Thyroid gland (tissue), 4 donors: ENCODE results near the gene PMIS2. TPM values are rescaled to one million over a fixed set of nuclear protein-coding genes. Genes with fewer than 3 reads are reported as not detected.
"Not testable (repeated sequence)": the region's sequence is repeated elsewhere in the genome, so short reads cannot be mapped to it uniquely, and the experiment has no call there.

Experiments
- DNase-seq, 2 donors: peaks; one replicate each; pipeline ENCODE4 v3.0.0-alpha.2; 2019
- H3K27ac ChIP-seq, 3 donors: fragments of 200-600 bp; sonication (generic); 1 replicate in 2 of 3; 2 replicates in 1 of 3; pipeline ENCODE4 v1.5.1; 2016 to 2019; ENCODE audit warnings: mild to moderate bottlenecking in 1 of 3, moderate library complexity in 1 of 3
- H3K27me3 ChIP-seq: fragments of 200-600 bp; sonication (generic); one replicate; pipeline ENCODE4 v1.5.1; 2019
- H3K36me3 ChIP-seq, 2 donors: fragments of 200-600 bp; sonication (generic); one replicate each; pipeline ENCODE4 v1.5.1; 2016 to 2019
- H3K4me1 ChIP-seq, 2 donors: fragments of 200-600 bp; sonication (generic); one replicate each; pipeline ENCODE4 v1.5.1; 2017 to 2019
- H3K4me3 ChIP-seq, 3 donors: fragments of 200-600 bp; sonication (generic); replicated peaks in 1 of 3; 1 replicate in 2 of 3; 2 replicates in 1 of 3; pipeline ENCODE4 v1.5.1; 2016; ENCODE audit warnings: mild to moderate bottlenecking in 1 of 3
- H3K9me3 ChIP-seq: fragments of 200-600 bp; sonication (generic); one replicate; pipeline ENCODE4 v1.5.1; 2017
- POLR2A ChIP-seq, 2 donors: fragments of 450-650 bp; IDR thresholded peaks; one replicate each; pipeline ENCODE4 v1.6.1; 2017; ENCODE audit warnings: antibody characterized with exemption in 2 of 2, mild to moderate bottlenecking in 2 of 2, moderate library complexity in 1 of 2
- WGBS, 2 donors: methylation state at CpG; one replicate each; pipeline ENCODE4 v1.1.5; 2017; 5-methylcytosine and 5-hydroxymethylcytosine counted together
- intact Hi-C: fragments of 100-400 bp; cut with DNase I; formaldehyde crosslinking; loops from one replicate; pipeline ENCODE4 v1.15.1; 2023
- total RNA-seq, 4 donors: library from RNA; depleted of rRNA; stranded (reverse); fragments of >200 nt; gene quantifications; one replicate each; pipeline ENCODE4 v1.2.3, GENCODE V29; 2016
- TF ChIP-seq, protein P1 (sequence below), 6 experiments: fragments of 200-600 bp in 3 of 6; fragments of 450-650 bp in 3 of 6; sonication (generic) in 3 of 6; IDR thresholded peaks; one replicate each; pipeline ENCODE4 v1.5.1; 2016 to 2019; ENCODE audit warnings: antibody characterized with exemption in 6 of 6, mild to moderate bottlenecking in 2 of 6, inconsistent platforms in 1 of 6, moderate library complexity in 1 of 6

Gene PMIS2
- total RNA-seq, 4 donors from 2014 or later = not detected

DNA sequence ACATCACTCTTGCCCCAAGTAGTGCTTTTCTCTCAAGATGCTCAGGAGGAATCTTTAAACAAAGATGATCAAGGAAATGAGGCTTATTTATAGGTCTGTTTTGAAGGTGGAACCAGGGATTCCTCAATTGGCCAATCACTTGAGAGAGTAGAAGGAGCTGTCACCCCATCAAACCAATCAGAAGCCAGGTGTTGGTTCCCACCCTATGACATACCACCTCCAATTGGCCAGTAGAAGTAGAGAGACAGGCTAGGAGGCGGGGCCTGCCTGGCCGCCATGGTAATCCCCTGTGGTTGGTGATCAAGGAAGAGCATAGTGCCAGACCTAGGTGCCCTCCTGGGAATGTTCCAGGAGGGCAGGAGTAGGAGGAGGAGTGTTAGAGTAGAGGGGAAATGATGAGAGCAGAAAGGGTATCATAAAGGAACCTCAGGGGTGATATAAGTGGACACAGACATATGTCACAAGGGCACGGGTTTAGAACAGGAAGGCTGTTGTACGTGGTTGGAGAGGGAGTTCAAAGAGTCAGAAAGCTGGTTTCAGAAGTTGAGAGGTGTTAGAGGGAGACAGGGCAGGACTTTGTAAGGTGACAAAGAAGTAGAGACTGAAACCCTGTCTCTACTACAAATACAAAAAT, 10.5 kb downstream of the PMIS2 start:
- TF ChIP-seq, protein P1, sequence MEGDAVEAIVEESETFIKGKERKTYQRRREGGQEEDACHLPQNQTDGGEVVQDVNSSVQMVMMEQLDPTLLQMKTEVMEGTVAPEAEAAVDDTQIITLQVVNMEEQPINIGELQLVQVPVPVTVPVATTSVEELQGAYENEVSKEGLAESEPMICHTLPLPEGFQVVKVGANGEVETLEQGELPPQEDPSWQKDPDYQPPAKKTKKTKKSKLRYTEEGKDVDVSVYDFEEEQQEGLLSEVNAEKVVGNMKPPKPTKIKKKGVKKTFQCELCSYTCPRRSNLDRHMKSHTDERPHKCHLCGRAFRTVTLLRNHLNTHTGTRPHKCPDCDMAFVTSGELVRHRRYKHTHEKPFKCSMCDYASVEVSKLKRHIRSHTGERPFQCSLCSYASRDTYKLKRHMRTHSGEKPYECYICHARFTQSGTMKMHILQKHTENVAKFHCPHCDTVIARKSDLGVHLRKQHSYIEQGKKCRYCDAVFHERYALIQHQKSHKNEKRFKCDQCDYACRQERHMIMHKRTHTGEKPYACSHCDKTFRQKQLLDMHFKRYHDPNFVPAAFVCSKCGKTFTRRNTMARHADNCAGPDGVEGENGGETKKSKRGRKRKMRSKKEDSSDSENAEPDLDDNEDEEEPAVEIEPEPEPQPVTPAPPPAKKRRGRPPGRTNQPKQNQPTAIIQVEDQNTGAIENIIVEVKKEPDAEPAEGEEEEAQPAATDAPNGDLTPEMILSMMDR (IDR thresholded peaks at IDR 0.05) = no peak
- no peak for TF ChIP-seq POLR2A (IDR thresholded peaks at IDR 0.05)
- no peak for DNase-seq
- Histone ChIP-seq H3K9me3 (no peaks in the 10 kb centered on the region), H3K27ac (no peak overlapping the region), H3K4me3 (no peak overlapping the region), H3K36me3 (no peaks in the 10 kb centered on the region), H3K4me1 (no peaks in the 10 kb centered on the region), H3K27me3 (no peaks in the 10 kb centered on the region)
- intact Hi-C loops = no loop called here
- WGBS, 2 donors = 66 to 76% methylated on average over 4 of the region's 4 CpGs

DNA sequence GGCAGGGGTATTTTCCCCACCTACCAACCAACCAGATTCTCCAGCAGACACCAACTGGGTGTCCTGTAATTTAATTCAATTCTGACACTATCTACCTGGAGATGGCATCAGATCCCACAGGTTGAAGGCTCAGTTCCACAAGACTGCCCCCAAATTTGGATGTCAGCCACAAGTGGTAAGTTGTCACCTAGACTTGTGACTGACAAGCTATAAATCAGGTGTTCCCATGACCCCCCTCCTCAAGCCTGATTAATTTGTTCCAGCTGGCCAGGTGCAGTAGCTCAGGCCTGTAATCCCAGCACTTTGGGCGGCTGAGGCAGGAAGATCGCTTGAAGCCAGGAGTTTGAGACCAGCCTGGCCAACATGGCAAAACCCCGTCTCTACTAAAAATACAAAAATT, 16.0 kb downstream of the PMIS2 start:
- H3K36me3 ChIP-seq = no peaks in the 10 kb centered on the region
- 85 to 100% methylated on average over 3 of the region's 3 CpGs for WGBS, 2 donors
- no peaks in the 10 kb centered on the region for H3K9me3 ChIP-seq
- TF ChIP-seq, protein P1 (IDR thresholded peaks at IDR 0.05) = no peak
- no peak for TF ChIP-seq POLR2A (IDR thresholded peaks at IDR 0.05)
- intact Hi-C loops = loop anchor here (10.0 kb wide), 1 partner anchor 327 kb away; no protein-coding TSS in a partner anchor
- no peak overlapping the region for H3K4me3 ChIP-seq
- no peaks in the 10 kb centered on the region for H3K27me3 ChIP-seq
- H3K27ac ChIP-seq = no peak overlapping the region
- no peaks in the 10 kb centered on the region for H3K4me1 ChIP-seq
- DNase-seq = no peak

DNA sequence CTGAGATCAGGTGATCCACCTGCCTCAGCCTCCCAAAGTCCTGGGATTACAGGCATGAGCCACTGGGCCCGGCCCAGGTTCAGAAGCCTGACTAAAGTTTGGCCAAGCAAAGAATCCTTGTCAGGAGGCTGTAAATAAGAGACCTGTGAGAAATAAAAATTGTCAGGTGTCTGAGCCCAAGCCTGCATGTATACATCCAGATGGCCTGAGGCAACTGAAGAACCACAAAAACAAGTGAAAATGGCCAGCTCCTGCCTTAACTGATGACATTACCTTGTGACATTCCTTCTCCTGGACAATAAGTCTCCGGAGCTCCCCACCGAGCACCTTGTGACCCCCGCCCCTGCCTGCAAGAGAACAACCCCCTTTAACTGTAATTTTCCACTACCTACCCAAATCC, 18.5 kb downstream of the PMIS2 start:
- 90 to 91% methylated on average over 4 of the region's 4 CpGs for WGBS, 2 donors
- intact Hi-C loops = loop anchor here (10.0 kb wide), 1 partner anchor 330 kb away; no protein-coding TSS in a partner anchor
- H3K9me3 ChIP-seq, H3K4me3 ChIP-seq, H3K36me3 ChIP-seq, H3K4me1 ChIP-seq, H3K27ac ChIP-seq, DNase-seq, H3K27me3 ChIP-seq: not testable (repeated sequence)

DNA sequence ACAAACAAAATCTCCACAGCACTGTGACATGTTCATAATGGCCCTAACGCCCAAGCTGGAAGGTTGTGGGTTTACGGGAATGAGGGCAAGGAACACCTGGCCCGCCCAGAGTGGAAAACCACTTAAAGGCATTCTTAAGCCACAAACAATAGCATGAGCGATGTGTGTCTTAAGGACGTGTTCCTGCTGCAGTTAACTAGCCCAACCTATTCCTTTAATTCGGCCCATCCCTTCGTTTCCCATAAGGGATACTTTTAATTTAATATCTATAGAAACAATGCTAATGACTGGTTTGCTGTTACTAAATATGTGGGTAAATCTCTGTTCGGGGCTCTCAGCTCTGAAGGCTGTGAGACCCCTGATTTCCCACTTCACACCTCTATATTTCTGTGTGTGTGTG, 21.2 kb downstream of the PMIS2 start:
- not testable (repeated sequence) for H3K4me3 ChIP-seq, H3K9me3 ChIP-seq, H3K27ac ChIP-seq, DNase-seq, H3K36me3 ChIP-seq, H3K27me3 ChIP-seq, H3K4me1 ChIP-seq
- intact Hi-C loops = loop anchor here (10.0 kb wide), 1 partner anchor 332 kb away; no protein-coding TSS in a partner anchor
- WGBS, 2 donors = 85 to 86% methylated on average over 8 of the region's 8 CpGs

DNA sequence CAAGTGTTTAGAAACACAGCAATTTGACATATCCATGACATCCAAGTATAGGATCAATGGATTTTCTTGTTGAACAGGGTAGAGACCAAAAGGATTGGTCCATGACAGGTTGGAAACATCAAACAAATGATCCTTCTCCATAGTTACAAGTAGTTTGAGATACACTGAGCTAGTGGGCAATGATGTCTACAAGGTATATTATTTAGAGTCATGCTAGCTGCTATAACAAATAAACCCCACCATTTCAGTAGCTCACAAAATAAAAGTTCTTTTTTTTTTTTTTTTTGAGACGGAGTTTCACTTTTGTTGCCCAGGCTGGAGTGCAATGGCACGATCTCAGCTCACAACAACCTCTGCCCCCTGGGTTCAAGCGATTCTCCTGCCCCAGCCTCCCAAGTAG, 21.7 kb downstream of the PMIS2 start:
- no peak overlapping the region for H3K27ac ChIP-seq
- 77 to 85% methylated on average over 3 of the region's 3 CpGs for WGBS, 2 donors
- intact Hi-C loops = loop anchor here (10.0 kb wide), 1 partner anchor 333 kb away; no protein-coding TSS in a partner anchor

DNA sequence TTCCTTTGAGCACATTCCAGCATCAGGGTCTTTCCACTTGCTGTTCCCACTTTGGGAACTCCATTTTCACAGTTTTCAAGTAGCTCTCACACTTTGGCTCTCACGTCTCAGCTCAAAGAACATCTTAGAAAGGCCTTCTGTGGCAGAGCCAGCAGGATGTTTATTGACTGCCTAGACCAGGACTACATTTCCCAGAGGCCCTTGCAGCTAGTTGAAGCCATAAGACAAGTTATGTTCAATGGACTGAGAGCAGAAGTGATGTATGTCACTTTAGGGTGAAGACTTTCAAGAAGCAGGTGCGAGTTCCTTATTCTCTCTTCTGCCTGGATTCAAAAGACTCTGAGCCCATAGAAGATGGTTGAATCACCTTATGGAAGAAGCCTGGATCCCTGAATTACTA, 22.3 kb downstream of the PMIS2 start:
- intact Hi-C loops = loop anchor here (10.0 kb wide), 1 partner anchor 333 kb away; no protein-coding TSS in a partner anchor
- no peaks in the 10 kb centered on the region for H3K36me3 ChIP-seq
- 57 to 65% methylated on average over 2 of the region's 2 CpGs for WGBS, 2 donors
- no peak for TF ChIP-seq POLR2A (IDR thresholded peaks at IDR 0.05)
- TF ChIP-seq, protein P1 (IDR thresholded peaks at IDR 0.05) = no peak
- H3K27ac ChIP-seq = no peak overlapping the region
- no peaks in the 10 kb centered on the region for H3K9me3 ChIP-seq
- H3K27me3 ChIP-seq = no peaks in the 10 kb centered on the region
- H3K4me1 ChIP-seq = peaks cover 9 to 10% of the 10 kb centered on the region in 2 donors
- no peak for DNase-seq
- no peak overlapping the region for H3K4me3 ChIP-seq

More for the DNA sequence above, 21.7 kb downstream of the PMIS2 start:
- peaks cover 5% of the 10 kb centered on the region in 2 donors for H3K4me1 ChIP-seq
- TF ChIP-seq, protein P1 (IDR thresholded peaks at IDR 0.05) = no peak
- TF ChIP-seq POLR2A (IDR thresholded peaks at IDR 0.05) = no peak
- DNase-seq = no peak
- no peak overlapping the region for H3K4me3 ChIP-seq
- no peaks in the 10 kb centered on the region for H3K36me3 ChIP-seq
- no peaks in the 10 kb centered on the region for H3K9me3 ChIP-seq
- H3K27me3 ChIP-seq = no peaks in the 10 kb centered on the region
